GM19438 (cell line): ENCODE results near the gene GALNS.

Experiments
- ATAC-seq: cut with Tn5 transposase; IDR thresholded peaks from one replicate; pipeline ENCODE4 v1.9.1; 2021; ENCODE audit warnings: low read depth; ENCODE audit not compliant: unreplicated experiment

The GALNS gene

DNA sequence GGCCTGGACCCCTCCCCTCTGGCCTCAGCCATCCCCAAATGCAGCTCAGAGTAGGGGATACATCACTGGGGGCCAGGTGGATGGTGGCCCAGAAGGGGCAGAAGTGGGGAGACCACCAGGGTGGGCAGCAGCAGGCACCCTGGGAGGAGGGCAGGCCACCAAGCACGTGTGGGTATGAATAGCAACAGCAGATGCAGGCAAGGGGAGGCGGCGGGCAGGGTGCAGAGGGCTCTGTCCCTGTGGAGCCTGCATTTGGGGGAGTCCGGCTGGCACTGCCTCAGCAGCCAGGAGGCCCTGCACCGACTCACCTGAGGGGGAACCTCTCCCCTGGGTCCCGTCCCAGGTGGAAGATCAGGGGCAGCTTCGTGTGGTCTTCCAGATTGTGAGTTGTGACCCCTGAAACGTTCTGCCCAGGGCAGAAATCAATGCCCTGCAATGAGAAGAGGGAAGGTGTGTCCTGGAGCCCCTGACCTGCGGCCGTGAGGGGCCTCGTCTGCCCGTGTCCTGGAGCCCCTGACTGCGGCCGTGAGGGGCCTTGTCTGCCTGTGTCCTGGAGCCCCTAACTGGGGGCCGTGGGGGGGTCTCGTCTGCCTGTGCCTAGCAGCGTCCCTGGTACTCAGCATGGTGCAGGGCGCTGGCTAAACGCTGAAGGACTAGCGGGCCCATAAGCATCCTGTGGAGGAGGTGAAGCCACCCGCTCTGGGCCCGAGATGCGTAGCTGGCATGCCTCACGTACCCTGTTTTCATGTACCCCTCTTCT lies 34.3 kb downstream of the GALNS start:
- ATAC-seq = no peak

DNA sequence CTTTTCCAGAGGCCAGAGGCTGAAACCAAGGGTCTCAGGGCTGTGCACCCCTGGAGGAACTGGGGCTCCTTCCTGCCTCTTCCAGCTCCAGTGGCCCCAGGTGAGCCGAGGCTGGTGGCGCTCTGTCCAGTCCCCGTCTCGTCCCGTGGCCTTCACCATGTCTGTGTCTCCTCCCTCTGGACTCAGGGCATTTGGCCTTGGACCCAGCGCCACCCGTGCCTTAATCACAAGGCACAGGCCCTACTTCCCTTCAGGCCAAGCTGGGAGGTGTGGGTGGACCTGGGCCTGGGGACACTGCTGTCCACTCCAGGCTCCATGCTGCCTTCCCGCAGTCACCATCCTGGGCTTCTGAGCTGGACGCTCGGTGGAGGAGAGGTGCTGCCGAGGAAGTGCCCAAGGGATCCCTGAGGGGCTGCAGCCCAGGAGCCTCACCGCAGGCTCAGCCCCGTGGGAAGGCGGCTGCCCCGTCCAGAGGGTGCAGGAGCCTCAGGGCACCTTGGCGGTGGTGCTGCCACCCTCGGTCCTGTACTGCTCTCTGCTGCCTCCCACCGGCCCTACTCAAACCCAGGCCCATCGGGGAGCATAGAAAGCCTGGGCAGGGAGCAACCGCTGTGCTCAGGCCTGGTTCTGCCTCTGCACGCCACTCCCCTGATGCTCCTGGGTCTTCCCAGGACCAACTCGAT lies 35.4 kb downstream of the GALNS start:
- ATAC-seq = no peak

DNA sequence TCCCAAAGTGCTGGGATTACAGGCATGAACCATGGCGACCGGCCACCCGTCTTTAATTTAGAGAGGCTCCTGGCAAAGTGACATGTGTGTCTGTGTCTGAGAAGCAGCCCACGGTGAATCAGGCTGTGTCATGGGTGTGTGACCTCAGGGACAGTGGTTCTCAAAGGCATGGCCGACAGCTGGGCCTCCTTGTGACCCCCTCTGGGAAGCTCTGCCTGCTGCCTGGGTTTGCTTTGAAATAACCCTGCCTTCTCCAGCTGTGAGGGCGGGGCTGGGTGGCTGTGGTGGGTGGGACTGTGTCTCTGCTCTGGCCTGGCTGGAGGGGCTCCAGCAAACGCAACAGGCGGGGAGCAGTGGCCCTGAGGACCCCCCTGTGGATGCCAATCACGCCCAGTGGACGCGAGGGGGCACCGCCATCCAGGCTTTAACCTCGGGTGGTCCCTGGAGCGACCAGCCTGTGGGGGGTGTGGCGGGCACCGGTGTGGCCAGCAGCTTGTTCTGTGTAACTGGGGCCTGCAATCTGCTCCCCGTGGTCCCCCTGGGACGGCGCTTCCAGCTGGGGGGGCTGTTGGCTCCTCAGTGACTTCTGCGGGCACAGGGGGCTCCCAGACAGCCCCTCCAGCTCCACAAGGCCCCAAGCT lies 36.2 kb downstream of the GALNS start:
- no peak for ATAC-seq

DNA sequence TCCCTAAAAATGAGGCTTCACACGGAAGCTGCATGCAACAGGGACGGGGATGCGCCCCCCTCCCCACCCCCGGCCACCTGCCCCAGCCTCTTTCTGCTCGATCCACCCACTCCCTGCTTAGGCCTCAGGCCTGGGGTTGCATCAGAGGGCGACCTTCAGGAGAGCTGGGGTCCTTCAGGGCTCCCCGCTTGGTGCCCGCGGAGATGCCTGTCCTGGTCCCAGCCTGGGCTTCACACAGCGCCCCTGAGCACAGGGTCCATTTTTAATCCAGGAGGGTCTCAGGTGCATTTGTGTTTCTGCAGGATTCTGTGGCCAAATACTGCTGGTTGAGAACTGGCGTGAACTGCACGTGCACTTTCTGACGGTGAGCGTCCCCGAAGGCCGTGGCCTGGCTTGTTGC lies 37.6 kb downstream of the GALNS start:
- no peak for ATAC-seq

DNA sequence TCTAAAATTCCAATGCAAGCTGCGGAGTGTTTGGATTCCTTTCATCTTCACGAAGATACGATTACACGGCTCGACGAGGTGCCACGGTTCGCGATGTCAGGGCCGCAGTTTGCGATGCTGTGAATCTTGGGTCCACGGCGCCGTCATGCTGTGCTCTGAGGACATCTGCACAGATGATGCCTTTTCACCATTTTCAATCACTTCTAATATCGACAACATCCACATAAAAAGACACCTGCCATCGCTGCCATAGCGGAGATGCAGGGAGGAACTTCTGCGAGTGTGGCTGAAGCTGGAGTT lies 38.2 kb downstream of the GALNS start:
- no peak for ATAC-seq

DNA sequence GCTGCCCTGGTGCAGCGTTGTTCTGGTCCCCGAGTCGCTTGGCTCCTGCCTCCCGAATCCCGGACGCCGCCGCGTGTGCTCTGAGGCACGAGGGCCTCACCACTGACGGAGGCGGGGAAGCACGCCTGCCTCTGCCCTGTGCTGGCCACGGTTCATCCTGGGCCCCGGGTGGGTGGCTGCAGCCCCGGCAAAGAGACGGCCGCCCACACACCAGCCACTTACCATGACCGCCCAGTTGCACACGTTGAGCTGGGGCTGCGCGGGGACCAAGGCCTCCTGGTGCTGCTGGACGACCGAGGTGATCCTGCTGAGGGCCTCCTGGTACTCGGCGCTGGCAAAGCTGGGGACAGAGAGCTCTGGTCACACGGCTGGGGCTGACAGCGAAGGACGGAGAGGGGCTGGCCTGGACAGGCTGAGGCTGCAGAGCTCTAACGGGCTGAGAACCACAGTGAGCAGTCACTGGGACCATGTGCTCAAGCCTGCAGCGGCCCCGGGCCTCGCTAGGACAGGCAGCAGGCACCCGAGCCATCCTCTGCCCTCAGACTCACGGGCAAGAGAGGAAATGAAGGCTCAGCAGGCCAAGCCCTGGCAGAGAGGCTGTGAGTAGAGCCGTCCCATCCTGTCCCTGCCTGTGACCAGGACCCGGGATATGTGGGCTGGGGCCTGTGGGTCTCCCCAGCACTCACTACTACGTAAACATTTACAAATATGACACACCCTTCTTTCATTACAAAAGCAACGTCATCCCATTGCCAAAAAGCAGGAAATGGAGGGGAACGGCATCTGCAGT lies 38.8 kb downstream of the GALNS start:
- ATAC-seq = no peak

DNA sequence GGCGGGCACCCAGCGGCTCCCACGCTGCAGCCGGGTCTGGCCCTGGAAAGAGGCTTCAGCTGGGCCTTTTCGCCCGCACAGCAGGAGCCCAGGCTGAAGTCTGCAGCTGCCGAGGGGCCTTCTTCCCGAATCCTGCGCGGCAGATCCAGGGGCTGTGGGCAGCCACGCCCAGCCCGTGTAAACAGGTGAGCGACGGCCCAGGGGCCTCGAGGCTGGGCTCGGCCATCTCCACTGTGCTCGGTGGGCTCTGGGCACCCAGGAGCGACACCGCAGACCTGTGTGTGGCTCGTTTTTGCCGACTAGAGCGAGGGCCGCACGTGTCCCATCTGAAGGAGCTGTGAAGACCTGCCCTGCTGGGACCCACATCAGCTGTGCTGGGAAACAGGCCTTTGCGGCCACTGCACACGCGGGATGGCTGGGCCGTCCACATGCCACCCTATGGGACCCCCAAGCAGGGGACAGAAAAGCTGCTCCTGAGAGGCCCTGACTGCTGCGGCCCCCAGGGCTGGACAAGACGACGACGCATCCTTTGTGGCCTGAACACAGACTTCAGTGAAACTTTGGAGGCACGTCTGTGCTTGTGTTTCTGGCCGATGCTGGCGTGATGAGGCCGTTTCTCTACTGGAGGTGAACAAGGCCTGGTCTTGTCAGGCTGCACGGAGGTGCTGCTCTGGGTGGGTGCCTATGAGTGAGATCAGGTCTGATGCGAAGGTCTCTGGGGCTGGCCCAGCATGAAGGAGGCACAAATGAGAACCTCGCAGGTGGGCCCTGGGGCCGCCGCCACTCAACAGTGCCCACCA lies 39.8 kb downstream of the GALNS start:
- ATAC-seq = no peak

DNA sequence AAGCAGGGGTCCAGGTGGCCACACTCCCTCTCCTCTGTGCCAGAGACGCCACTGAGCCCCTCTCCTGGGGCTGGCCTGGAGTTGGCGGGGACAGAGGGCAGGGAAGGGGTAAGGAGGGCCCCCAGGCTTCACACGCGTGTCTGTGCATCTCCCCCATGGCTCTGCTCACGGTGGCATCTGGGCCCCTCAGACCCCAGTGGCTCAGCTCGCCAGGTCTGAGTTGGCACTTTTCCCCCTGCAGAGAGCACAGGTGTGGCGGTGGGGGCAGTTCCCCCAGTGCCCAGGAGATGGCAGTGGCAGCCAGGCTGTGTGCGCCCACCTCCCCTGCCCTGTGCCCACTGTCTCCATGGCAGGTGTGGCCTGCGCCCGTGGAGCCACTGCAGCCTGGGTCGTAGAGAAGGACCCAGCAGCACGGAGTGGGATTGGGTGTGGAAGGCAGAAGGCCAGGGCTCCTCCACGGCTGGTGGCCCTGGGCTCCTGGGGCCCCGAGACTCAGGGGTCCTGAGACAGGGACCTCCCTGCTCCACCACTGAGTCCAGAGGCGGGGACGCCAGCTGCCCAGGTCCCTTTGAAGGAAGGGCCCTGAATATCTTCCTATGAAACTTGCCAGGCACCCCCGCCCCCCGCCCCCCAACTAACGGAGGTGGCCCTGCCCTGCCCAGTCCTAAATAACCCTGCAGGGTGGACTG lies 40.7 kb downstream of the GALNS start:
- no peak for ATAC-seq

DNA sequence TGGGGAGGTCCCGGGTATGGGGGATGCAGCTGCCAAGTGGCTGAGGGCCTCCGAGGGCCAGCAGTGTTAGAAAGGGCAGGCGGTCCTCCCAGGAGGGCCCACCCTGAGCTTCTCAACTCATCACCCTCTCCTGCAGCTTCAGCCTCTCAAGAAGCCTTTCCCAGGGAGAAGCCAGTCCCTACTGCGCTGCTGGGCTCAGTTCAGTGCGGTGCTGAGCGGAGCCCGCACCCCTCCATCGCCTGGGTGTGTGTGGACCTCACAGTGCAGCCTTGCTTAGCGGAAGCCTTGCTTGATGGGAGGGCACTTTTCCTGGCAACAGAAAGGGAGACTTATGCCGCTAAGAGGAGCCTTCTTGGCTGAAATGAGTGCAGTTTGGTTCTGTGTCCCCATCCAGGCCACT lies 41.5 kb downstream of the GALNS start:
- ATAC-seq = no peak

DNA sequence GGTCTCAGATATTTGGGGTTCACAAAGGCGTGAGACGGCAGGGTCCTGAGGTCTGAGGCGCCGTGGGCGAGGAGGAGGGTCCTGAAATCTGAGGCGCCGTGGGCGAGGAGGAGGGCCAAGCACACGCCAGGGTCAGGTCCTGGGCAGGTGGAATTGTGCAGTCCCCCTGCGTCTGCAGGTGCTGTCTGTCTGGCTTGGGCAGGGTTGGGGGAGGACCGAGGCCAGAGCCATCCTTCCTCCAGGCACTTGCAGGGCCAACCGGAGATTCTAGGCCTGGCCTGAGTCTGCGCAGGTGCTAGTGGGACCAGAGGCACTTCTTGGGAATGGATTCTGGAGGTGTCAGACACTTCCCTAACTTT lies 42.6 kb downstream of the GALNS start:
- ATAC-seq = no peak

DNA sequence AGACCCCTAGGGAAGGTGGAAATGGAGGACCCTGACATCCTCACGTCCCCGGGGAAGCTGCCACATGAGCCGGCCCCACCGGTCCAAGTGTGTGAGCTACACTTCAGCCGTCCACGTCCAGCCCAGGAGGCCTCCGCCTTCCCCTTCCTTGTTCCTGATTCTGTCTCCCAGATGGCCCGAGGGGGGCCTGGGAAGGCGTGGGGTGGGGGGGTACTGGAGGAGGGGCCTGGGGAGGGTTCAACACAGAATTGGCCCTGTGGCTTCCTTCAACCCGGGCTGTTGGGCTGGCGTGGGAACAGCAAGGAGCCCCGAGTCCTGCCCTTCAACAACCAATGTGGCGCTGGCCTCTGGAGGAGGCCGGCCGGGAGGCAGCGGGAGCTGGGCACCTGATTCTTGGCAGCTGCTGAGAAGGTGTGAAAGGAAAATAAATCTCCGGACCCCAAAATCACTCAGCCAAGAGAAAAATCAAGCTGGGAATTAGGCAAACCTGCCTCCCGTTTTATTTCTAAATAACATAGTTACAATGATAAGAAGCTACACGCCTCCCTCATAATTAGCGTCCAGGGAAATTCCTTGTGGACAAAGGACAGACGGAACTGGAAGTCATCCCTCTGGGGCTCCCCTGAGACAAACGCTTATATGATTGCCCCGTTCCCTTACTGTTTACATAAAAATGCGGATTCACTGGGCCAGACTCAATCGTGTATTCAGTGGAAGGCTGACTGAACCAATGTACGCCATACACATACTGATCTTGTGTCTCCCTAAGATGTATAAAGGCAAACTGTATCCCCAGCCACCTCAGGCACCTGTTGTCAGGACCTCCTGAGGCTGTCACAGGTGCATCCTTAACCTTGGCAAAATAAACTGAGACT lies 43.2 kb downstream of the GALNS start:
- no peak for ATAC-seq

DNA sequence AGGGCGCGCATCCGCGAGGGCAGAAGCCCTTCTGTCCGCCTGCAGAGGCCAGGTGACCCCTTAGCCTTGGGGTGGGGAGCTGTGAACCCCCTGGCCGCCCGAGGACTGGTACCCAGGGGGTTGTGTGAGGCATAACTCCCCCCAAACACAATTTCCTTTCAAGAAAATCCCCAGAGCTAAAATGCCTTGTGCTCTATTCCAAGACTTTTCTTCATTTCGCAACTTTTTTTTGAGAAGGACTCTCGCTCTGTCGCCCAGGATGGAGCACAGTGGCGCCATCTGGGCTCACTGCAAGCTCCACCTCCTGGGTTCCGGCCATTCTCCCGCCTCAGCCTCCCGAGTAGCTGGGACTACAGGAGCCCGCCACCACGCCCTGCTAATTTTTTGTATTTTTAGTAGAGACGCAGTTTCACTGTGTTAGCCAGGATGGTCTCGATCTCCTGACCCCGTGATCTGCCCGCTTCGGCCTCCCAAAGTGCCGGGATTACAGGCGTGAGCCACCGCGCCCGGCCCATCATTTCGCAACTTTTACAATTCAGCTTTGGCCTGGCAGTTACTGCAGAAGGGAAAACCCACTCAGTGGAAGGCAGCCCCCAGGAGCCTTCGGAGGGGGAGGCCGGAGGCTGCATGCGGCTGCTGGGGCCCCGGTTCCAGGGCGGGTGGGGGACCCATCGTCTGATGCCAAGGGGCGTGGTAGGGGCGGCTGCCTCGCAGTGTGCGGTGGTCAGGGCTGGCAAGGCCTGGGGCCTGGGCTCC lies 44.1 kb downstream of the GALNS start:
- ATAC-seq = no peak

DNA sequence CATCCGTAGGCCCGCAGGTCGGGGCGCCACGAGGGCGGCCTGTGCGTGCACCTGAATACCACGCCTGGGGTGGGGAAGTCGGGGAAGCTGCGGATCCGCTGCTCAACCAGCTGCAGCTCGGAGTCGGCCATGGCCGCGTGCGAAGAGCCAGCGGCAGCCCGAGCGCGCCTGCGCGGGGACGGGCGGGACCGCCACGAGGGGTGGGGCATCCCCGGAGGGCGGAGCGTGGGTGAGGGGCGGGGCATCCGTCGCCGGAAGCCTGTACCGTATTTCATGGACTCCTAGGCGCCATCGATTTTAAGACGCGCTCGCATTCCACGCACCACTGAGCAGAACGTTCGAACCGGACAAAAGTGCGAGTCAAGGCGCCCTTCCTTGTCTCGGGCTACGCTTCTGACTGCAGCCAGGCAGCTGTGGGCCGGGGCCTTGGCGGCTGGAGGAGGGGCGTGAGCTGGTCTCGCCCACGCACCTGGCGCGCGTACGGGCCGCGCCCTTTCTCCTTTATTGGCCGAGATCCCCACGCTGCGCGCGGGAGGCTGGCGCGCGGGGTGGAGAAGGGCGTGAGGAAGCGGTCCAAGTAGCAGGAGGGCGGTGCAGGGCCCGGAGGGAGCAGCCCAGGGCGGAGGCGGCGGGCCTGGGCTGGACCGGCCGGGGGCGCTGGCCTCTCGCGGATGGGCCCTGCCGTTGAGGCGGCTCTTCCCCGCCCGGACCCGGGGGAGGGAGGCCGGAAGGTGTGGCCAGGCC lies 44.8 kb downstream of the GALNS start, which contains the start of gene APRT:
TSS of gene APRT (minus strand) at position 160 of the 744 bp plus-strand sequence. CDS start at position 131, 29 bp downstream.
- ATAC-seq = peak; percentile 59

DNA sequence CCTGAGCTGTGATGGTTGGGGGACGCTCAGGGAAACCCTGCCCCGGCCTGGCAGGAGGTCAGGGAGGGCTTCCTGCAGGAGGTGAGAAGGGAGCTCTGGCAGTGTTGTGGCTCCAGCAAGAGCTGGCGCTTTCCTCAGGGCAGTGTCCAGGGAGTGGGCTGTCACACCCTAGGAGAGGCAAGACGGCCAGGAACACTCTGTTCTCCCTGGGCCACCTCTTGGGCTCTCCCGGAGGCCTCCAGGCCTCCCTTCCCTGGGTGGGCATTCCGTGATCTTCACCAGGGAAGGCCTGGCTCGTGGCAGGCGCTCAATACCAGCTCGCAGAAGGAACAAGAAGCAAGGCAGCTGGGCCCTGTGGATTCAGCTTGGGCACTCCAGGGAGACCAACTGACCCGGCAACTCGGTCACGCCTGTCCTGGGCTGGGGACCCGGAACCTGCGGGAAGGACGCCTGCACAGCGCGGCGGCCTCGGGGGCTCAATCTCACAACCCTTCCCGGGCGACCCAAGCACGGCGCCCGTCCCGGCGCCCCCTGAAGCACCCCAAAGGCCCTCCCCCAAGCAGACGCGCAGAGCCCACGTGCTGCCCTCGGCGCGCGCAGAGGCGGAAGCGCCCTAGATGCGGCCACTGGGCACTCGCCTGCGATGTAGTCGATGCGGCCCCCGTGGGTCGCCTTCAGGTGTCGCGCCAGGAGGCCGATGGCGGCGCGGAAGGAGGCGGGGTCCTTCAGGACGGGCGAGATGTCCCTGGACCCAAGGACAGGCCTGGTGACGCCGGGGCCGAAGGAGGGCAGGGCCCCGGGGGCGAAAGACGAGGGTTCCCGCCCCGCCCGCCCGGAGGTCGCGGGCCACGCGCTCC lies 45.6 kb downstream of the GALNS start:
- peak; percentile 48 for ATAC-seq

DNA sequence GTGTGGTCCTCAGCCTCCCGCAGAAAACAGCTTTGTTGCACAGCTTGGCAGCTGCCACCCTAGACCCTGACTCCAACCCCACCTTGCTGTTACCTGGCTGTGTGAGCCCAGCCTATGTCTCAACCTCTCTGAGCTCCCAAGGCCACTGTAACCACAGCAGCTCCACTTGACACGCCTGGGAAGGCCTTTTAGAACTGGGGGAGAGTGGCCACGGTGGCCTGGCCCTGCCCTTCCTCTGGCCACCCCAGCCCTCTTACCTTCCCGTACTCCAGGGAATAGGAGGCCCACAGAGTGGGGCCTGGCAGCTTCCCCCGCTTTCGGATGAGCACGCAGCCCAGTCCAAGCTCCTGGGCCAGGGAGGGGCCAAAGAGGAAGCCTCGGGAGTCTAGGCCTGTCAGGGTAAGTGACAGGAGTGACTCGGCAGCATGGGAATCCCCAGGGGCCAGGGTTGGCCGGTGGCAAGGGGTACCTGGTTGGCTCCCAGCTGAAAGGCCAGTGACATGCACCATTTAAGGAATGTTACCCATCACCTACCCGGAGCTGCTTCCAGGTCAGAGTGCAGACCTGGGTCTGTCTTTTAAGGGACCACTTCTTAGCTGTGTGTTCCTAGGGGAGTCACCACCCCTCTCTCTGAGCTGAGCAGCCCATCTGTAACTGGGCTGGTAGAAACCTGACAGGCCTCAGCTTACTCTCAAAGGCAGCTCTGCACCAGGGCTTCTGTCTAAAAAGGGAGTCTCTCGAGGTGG lies 46.4 kb downstream of the GALNS start:
- no peak for ATAC-seq

DNA sequence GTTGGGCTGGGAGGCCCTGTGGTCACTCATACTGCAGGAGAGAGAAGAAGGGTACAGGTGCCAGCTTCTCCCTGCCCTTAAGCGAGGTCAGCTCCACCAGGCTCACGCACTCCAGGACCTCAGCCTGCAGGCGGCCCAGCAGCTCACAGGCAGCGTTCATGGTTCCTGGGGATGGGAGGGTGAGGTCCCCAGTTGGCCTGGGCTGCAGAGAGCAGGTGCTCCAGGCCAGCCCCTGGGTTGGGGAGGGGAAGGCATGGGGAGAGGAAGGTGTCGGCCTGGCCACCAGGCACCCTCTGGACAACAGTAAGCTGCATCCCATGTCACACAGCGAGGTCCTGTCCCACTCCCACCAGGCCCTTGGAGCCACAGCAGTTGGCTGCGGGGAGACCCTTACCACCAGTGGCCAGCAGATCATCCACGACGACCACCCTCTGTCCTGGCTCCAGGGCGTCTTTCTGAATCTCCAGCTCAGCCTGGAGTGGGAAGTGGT lies 47.0 kb downstream of the GALNS start:
- ATAC-seq = no peak
